Effector memory CD8-positive, alpha-beta T cell (primary cell): ENCODE measurements around the gene FPGS.

Experiments used
- ATAC-seq: fragments of 150-1000 bp; cut with Tn5 transposase; replicated peaks from 2 replicates; pipeline ENCODE4 v1.10.0; 2021; ENCODE audit warnings: mild to moderate bottlenecking, moderate library complexity
- DNase-seq, 3 experiments: peaks; one replicate each; pipeline ENCODE4 v3.0.0; 2021
- H3K27ac Mint-ChIP-seq, 2 donors: one replicate each; pipeline ENCODE4 v1.8.0; 2022; ENCODE audit warnings: mild to moderate bottlenecking in 2 of 2, mixed read lengths in 2 of 2, moderate library complexity in 2 of 2
- H3K27me3 Mint-ChIP-seq, 2 donors: one replicate each; pipeline ENCODE4 v1.8.0; 2022; ENCODE audit warnings: mixed read lengths in 2 of 2
- H3K36me3 Mint-ChIP-seq: one replicate; pipeline ENCODE4 v1.8.0; 2022; ENCODE audit warnings: mild to moderate bottlenecking, moderate library complexity, mixed read lengths; ENCODE audit not compliant: insufficient read depth
- H3K4me1 Mint-ChIP-seq, 2 donors: one replicate each; pipeline ENCODE4 v1.8.0; 2022; ENCODE audit warnings: low read depth in 2 of 2, mixed read lengths in 2 of 2
- H3K4me3 Mint-ChIP-seq, 2 donors: one replicate each; pipeline ENCODE4 v1.8.0; 2022; ENCODE audit warnings: mild to moderate bottlenecking in 2 of 2, mixed read lengths in 2 of 2, moderate library complexity in 2 of 2
- H3K9me3 Mint-ChIP-seq, 2 donors: one replicate each; pipeline ENCODE4 v1.8.0; 2022; ENCODE audit warnings: mixed read lengths in 2 of 2

FPGS gene

DNA sequence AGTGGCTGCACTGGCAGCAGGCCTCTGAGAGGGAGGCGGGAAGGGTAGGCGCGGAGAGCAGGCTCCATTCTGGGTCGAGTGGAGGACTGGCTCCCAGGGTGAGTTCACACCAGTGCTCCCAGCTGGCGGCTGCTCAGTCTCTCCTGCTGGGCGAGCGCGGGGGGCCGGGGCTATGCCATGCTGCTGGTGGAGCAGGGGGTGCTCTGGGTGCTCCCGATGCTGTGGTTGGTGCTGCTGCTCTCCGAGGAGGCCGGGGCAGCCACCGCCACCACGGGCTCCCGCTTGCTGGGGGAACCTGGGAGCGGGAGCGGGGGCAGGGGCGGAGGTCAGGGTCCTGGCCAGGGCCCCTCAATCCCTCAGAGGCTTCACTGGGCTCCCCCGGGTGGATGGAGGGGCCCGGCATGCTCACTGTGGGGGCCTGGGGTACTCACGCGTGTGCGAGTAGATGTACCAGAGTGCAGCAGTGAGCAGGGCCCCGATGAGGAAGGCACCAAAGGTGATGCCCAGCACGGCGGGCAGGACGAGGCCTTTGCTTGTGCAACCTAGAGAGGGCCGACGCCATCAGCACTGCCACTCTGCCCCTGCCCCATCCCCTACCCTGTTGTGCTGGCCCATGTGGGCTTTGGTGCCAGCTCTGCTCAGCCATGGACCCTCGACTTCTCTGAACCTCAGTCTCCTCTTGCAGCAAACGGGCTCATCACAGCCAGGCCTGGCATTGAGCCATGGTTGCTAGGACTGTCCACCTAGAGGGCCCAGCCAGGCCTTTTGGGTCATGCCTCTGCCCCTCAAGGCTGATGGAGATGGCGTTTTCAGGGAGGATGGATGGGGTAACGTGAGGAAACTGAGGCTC is 13.1 kb downstream of the FPGS start:
- ATAC-seq (no peak), DNase-seq (no peak)
- H3K36me3 Mint-ChIP-seq, result peaks cover 48% of the 10 kb centered on the region

DNA sequence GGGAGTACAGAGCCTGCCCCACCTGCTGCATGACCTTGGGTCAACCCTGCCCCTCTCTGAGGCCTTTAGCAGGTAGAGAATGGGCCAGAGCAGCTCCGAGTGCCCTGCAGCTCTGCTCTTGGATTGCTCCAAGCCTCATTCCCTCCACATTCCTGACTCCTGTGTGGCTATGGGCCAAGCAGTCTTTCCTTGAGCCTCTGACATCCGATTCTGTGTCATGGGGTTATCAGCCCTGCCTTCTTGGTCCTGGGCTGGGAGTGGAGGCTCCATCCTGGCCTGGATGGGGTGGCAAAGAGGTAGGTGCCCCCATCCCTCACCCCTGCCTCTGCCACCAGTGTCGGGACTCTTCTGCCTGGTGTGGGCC is 13.7 kb downstream of the FPGS start:
- Mint-ChIP-seq H3K27me3 (no peaks in the 10 kb centered on the region), H3K36me3 (peaks cover 42% of the 10 kb centered on the region)

More for the DNA sequence above, 13.1 kb downstream of the FPGS start:
- Mint-ChIP-seq H3K27me3 (no peaks in the 10 kb centered on the region), H3K4me1 (peaks cover 3 to 5% of the 10 kb centered on the region in 2 donors), H3K27ac (no peak overlapping the region), H3K9me3 (no peaks in the 10 kb centered on the region), H3K4me3 (no peak overlapping the region)

DNA sequence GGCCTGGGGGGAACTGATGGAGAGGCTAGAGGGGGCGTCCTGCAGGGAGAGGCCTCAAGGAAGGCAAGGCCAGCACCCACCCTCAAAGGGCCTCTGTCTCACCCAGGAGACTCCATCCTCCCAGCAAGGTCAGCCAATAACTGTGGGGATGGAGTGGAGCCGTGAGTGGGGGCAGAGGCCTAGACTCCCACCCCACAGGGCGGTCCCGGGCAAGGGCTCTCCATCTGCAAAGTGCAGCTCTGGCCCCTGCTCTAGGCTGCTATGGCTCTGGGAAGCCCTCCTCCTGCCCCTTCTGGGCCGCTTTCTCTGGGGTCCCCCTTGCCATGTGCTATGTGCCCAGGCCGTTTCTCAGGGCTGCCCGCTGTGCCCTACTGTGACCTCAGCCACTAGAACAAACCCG is 14.0 kb downstream of the FPGS start:
- Mint-ChIP-seq H3K4me3 (no peak overlapping the region), H3K9me3 (no peaks in the 10 kb centered on the region), H3K27me3 (no peaks in the 10 kb centered on the region), H3K36me3 (peaks cover 43% of the 10 kb centered on the region), H3K4me1 (peaks cover 3 to 5% of the 10 kb centered on the region in 2 donors), H3K27ac (peak overlapping the region; percentile 80 to 86)
- no peak for DNase-seq
- ATAC-seq, result no peak

More for the DNA sequence above, 13.7 kb downstream of the FPGS start:
- Mint-ChIP-seq H3K27ac (peak overlapping the region in 1 of 2 donors; percentile 86), H3K9me3 (no peaks in the 10 kb centered on the region), H3K4me3 (no peak overlapping the region), H3K4me1 (peaks cover 3 to 5% of the 10 kb centered on the region in 2 donors)
- DNase-seq (no peak), ATAC-seq (no peak)

DNA sequence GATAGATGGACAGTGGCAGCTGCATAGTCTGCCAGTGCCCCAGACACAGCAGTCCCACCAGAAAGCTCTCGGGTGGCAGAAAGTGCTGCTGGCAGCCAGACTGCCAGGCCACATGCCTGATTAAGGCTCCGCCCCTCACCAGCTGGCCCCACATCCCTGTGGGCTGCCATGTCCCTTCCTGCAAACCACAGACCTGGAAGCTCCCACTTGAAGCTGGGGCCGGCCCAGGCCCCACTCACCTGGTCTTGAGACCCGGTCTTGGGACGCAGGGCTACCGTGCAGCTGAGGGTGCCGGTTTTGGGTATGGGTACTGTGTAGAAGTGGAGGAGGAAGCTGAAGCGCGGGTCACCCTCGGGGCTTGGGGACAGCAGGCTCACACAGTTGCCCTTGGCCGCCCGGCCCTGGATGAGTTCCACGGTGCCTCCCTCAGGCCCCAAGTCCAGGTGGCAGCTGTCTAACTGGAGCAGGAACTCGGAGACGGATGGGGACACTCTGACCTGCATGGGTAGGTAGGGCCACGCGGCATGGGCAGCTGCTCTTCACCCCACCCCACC is 15.3 kb downstream of the FPGS start:
- ATAC-seq, result no peak
- H3K4me3 Mint-ChIP-seq, result no peak overlapping the region

DNA sequence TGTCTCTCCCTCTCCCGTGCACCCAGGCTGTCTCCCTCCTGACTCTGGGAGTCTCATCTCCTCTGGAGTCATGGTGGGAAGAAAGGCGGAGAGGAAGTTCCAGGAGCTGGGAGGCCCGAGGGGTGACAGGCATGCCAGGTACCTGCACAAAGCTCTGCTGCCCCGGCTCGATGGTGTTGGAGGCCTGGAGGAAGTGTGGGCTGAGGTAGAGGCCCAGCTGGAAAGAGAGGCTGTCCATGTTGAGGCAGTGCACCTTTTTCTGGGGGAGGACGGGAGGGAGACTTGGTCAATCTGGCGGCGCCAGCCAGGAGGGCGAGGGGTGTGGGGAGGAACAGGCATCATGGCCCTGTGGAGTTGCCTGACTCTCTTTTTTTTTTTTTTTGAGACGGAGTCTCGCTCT is 15.9 kb downstream of the FPGS start:
- ATAC-seq (no peak), DNase-seq (no peak)
- Mint-ChIP-seq H3K27me3 (no peaks in the 10 kb centered on the region), H3K27ac (peak overlapping the region in 1 of 2 donors; percentile 86), H3K4me1 (peaks cover 3 to 5% of the 10 kb centered on the region in 2 donors), H3K36me3 (peaks cover 34% of the 10 kb centered on the region), H3K4me3 (no peak overlapping the region), H3K9me3 (no peaks in the 10 kb centered on the region)

More for the DNA sequence above, 15.3 kb downstream of the FPGS start:
- no peak for DNase-seq
- Mint-ChIP-seq H3K27ac (peak overlapping the region in 1 of 2 donors; percentile 86), H3K4me1 (peaks cover 3 to 5% of the 10 kb centered on the region in 2 donors), H3K27me3 (no peaks in the 10 kb centered on the region), H3K9me3 (no peaks in the 10 kb centered on the region), H3K36me3 (peaks cover 35% of the 10 kb centered on the region)

DNA sequence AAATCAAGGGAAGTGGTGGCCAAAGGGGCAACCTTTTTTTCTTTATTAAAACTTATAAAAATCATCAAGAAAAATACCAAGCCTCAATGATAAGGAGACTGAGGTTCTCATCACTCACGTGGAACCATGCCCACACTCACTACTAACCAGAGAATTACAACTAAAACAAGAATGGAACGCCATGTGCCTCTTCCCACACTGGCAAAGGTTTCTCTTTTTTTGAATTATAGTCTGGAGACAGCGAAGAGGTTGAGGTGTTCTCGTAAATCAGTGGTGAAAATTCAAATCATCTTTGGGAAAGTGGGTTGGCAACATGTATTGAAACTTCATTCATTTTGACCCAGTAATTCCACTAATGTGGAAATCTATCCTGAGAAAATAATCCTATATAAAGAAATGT is 19.4 kb downstream of the FPGS start:
- Mint-ChIP-seq H3K27ac (no peak overlapping the region), H3K27me3 (no peaks in the 10 kb centered on the region), H3K4me3 (no peak overlapping the region), H3K9me3 (no peaks in the 10 kb centered on the region), H3K4me1 (peaks cover 3 to 5% of the 10 kb centered on the region in 2 donors), H3K36me3 (peaks cover 28% of the 10 kb centered on the region)
- no peak for DNase-seq
- no peak for ATAC-seq

DNA sequence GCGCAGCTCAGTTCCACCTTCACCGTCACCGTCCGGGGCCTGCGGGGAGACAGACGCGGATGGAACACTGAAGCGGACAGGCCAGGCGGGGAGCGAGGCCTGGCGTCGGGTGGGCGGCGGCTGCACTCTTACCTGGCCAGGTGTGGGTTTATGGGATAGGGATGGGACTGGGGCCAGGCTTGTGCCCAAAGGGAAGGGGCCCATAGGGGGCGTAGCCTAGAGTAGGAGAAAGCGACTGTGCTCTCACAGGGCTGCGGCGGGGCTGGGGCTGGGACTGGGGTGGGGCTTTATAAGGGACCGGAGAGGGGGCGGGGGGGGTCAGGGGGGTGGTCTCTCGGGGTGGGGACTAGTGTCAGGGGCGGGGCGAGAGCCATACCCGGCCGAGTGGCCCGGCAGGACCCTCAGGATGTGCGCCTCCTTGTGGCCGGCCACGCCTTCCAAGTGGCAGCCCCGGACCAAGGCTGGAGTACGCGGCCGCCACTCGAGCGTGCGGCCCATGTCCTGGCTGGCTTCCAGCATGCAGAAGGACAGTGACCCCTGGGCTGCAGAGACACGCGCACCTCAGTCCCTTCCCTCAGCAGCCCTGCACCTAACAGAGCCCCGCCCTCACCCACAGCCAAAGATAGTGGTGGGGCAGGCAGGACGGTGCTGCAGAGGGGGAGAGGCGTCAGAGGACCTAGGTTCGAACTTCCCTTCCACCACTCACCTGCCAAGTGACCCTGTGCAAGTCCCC is 22.8 kb downstream of the FPGS start:
- Mint-ChIP-seq H3K27me3 (no peaks in the 10 kb centered on the region), H3K4me1 (peaks cover 0 to 8% of the 10 kb centered on the region in 2 donors), H3K36me3 (peaks cover 23% of the 10 kb centered on the region), H3K27ac (peak overlapping the region in 1 of 2 donors; percentile 76), H3K9me3 (no peaks in the 10 kb centered on the region), H3K4me3 (no peak overlapping the region)
- DNase-seq (no peak), ATAC-seq (no peak)

DNA sequence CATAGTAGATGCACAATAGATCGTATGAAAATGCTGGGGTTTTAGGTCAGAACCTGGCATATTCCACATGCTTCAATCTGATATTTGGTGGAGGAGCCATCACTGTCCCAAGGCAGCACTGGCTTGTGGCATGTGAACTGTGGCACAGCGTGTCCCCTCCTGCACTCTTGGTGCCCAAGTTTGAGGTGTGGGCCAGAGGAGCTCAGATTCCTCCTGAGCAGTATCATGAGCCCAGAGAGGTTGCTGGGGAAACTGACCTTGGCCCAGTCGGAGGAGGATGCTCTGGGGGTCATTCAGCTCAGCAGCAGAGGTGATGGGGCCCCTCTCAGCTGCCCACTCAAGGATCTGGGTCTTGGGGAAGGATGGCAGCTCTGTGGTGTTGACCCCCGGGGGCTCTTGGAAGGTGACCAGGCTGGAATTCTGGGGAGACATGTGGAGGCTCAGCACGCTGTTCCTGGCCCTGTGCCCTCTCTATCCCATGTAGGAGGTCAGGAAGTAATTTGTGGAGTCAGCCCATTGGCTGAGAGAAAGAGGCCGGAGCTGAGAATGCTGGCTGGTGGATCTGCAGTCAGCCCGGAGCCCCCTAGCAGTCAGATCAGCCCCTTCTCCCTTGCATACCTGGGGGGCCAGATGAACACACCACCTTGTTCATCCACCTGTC is 23.7 kb downstream of the FPGS start:
- Mint-ChIP-seq H3K4me3 (no peak overlapping the region), H3K4me1 (peaks cover 0 to 8% of the 10 kb centered on the region in 2 donors), H3K9me3 (no peaks in the 10 kb centered on the region), H3K36me3 (peaks cover 27% of the 10 kb centered on the region), H3K27me3 (no peaks in the 10 kb centered on the region), H3K27ac (peak overlapping the region in 1 of 2 donors; percentile 76)
- DNase-seq (no peak), ATAC-seq (no peak)

DNA sequence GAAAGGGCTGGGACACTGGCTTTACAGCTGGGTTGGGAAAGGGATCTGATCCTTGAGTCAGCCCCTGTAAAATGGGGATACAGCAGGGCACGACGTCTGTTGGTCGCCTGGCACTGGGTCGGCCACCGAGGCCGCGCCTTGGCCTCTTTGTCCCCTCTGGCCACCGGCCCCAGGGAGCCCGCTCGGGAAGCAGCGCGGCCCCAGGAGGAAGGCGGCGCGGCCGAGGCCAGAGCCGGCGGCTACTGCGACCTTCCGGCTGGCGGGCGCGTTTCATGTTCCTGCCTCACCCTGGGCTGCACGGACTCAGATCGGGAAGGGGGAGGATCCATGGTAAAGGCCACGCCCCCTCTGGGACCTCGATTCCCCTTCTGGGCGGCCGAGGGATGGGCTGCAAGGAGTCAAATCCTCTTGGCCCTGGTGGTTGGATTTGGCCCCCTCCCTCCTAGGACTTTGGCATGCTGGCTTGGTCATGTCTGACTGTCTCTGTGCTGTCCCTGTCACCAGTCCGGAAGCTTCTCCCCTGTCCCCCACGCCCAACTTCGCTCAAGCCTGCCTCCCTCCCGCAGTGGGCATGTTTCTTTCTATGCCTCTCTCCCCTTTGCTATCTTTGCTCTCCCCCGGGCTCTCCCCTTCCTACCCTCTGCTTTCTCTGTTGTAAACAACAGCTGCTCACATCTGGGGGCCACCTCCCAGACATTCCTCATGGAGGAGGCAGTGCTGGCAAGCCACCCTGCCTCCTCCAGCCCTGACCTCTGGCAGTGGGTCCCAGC is 25.8 kb downstream of the FPGS start:
- H3K4me1 Mint-ChIP-seq, result peaks cover 1 to 8% of the 10 kb centered on the region in 2 donors
- H3K9me3 Mint-ChIP-seq, result no peaks in the 10 kb centered on the region
- DNase-seq (no peak), ATAC-seq (no peak)
- peaks cover 22% of the 10 kb centered on the region for H3K36me3 Mint-ChIP-seq
- peak overlapping the region; percentile 86 to 93 for H3K27ac Mint-ChIP-seq
- H3K27me3 Mint-ChIP-seq, result no peaks in the 10 kb centered on the region
- no peak overlapping the region for H3K4me3 Mint-ChIP-seq

DNA sequence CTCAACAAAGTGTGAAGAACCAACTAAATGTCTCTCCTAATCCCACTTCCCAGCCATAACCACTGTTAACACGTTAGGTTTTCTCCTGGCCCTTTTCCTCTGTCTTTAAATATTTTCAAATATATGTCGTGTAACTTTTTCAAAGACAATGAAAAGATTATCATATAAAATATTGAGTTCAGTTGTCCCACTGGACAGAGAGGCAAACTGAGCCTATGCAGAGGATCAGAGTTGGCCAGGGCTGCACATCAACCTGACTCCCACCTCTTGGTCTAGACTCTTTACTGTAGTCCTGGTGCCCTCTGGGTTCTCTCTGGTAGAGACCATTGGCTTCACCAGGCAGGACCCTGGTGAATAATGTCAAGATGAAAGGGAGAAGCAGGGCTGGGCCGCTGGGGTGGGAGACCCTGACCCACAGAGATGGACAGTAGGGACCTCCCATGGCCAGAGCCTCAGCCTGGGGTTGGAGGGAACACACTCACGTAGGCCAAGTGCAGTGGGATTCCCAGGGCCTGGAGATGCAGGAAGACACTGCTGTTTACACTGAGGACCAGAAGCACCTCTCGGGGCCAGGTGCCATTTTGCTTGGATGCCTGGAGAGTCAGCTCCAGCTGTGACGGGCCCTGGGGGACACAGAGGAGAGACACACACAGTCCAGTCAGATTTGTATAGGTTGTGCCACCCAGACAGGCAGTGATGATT is 26.7 kb downstream of the FPGS start:
- Mint-ChIP-seq H3K4me3 (no peak overlapping the region), H3K9me3 (no peaks in the 10 kb centered on the region), H3K36me3 (peaks cover 22% of the 10 kb centered on the region), H3K4me1 (peaks cover 1 to 8% of the 10 kb centered on the region in 2 donors), H3K27me3 (no peaks in the 10 kb centered on the region), H3K27ac (peak overlapping the region; percentile 86 to 93)
- ATAC-seq (no peak), DNase-seq (no peak)

DNA sequence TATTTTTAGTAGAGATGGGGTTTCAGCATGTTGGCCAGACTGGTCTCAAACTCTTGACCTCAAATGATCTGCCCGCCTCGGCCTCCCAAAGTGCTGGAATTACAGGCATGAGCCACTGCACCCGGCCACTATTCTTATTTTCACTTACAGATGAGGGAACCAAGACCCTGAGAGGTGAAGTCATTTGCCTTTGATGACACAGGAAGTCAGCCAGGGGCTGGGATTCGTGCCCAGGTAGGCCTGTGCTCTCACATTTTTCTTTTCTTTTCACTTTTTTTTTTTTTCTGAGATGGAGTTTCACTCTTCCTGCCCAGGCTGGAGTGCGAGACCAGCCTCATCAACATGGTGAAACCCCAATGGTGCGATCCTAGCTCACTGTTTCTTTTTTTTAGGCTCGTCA is 29.6 kb downstream of the FPGS start:
- H3K9me3 Mint-ChIP-seq, result no peaks in the 10 kb centered on the region
- H3K27me3 Mint-ChIP-seq, result no peaks in the 10 kb centered on the region
- DNase-seq (no peak), ATAC-seq (no peak)
- no peak overlapping the region for H3K4me3 Mint-ChIP-seq
- H3K4me1 Mint-ChIP-seq, result peaks cover 3 to 8% of the 10 kb centered on the region in 2 donors
- H3K36me3 Mint-ChIP-seq, result peaks cover 10% of the 10 kb centered on the region
- peak overlapping the region in 1 of 2 donors; percentile 58 for H3K27ac Mint-ChIP-seq

DNA sequence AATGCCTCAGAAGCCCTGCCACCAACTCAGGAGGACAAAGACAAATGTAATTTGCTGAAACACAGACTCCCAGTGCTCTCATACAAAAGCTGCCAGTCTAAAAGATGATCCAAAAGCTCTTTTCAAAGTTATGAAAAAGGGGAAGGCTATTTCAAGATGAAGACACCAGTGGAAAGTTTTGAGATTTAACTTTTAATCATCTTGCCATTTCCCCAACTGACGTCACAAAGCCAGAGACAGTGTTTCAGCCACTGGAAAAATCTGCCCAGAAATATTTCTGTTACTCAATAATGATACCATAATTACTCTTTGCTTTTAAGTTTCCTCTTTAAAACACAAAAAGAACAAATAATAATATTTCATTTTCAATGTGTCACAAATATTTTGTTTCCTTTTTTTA is 30.9 kb downstream of the FPGS start:
- Mint-ChIP-seq H3K9me3 (no peaks in the 10 kb centered on the region), H3K27ac (no peak overlapping the region), H3K36me3 (peaks cover 10% of the 10 kb centered on the region), H3K4me1 (peaks cover 3 to 8% of the 10 kb centered on the region in 2 donors), H3K27me3 (no peaks in the 10 kb centered on the region), H3K4me3 (no peak overlapping the region)
- DNase-seq (no peak), ATAC-seq (no peak)
